Parathyroid adenoma (tissue), 2 donors: Measurements from ENCODE around the gene INO80E.
"Not testable (repeated sequence)": the region's sequence is repeated elsewhere in the genome, so short reads cannot be mapped to it uniquely, and the experiment has no call there.

Experiments used
- H2AFZ ChIP-seq: fragments of 300-600 bp; sonication (generic); one replicate; pipeline ENCODE4 v1.7.0; 2017; ENCODE audit warnings: antibody characterized with exemption, mild to moderate bottlenecking
- H3K27ac ChIP-seq: fragments of 300-600 bp; sonication (generic); one replicate; pipeline ENCODE4 v1.7.0; 2017
- H3K27me3 ChIP-seq: fragments of 300-600 bp; sonication (generic); one replicate; pipeline ENCODE4 v1.7.0; 2017; ENCODE audit warnings: low read length; ENCODE audit not compliant: control insufficient read depth, insufficient read depth
- H3K36me3 ChIP-seq: fragments of 300-600 bp; sonication (generic); one replicate; pipeline ENCODE4 v1.7.0; 2017; ENCODE audit warnings: low read length; ENCODE audit not compliant: control insufficient read depth, insufficient read depth
- H3K4me1 ChIP-seq: fragments of 300-600 bp; sonication (generic); one replicate; pipeline ENCODE4 v1.7.0; 2017; ENCODE audit warnings: control low read depth
- H3K4me2 ChIP-seq: fragments of 300-600 bp; sonication (generic); one replicate; pipeline ENCODE4 v1.7.0; 2017; ENCODE audit warnings: low read length
- H3K4me3 ChIP-seq: fragments of 300-600 bp; sonication (generic); one replicate; pipeline ENCODE4 v1.7.0; 2017; ENCODE audit warnings: low read depth, low read length
- H3K79me2 ChIP-seq: fragments of 300-600 bp; sonication (generic); one replicate; pipeline ENCODE4 v1.7.0; 2017; ENCODE audit warnings: control low read depth
- H3K9ac ChIP-seq: fragments of 300-600 bp; sonication (generic); one replicate; pipeline ENCODE4 v1.7.0; 2017; ENCODE audit warnings: mild to moderate bottlenecking
- H3K9me3 ChIP-seq: fragments of 300-600 bp; sonication (generic); one replicate; pipeline ENCODE4 v1.7.0; 2017; ENCODE audit warnings: low read length; ENCODE audit not compliant: control insufficient read depth
- CTCF ChIP-seq: fragments of 300-600 bp; sonication (generic); IDR thresholded peaks from one replicate; pipeline ENCODE4 v1.7.0; 2017; ENCODE audit warnings: antibody characterized with exemption, mild to moderate bottlenecking
- donor health status: primary hyperparathyroidism.

INO80E gene

GRCh38 chr16:30032083-30032819 lies 36.2 kb downstream of the INO80E start:
- Histone ChIP-seq H3K4me2 (no peak overlapping the region), H3K9ac (no peak overlapping the region), H3K4me3 (no peak overlapping the region), H3K27ac (no peak overlapping the region), H2AFZ (peak overlapping the region; percentile 42), H3K79me2 (no peaks in the 10 kb centered on the region), H3K27me3 (no peaks in the 10 kb centered on the region), H3K36me3 (no peaks in the 10 kb centered on the region), H3K4me1 (peaks cover 15% of the 10 kb centered on the region), H3K9me3 (no peaks in the 10 kb centered on the region)
- peak; percentile 90 for TF ChIP-seq CTCF

- H3K36me3 ChIP-seq = no peaks in the 10 kb centered on the region
- H3K4me3 ChIP-seq = no peak overlapping the region
- no peak overlapping the region for H2AFZ ChIP-seq
- H3K9me3 ChIP-seq = no peaks in the 10 kb centered on the region
- no peak for TF ChIP-seq CTCF
- H3K27ac ChIP-seq = no peak overlapping the region
- no peak overlapping the region for H3K4me2 ChIP-seq
- H3K9ac ChIP-seq = no peak overlapping the region
- no peaks in the 10 kb centered on the region for H3K27me3 ChIP-seq
- H3K79me2 ChIP-seq = no peaks in the 10 kb centered on the region
- peaks cover 11% of the 10 kb centered on the region for H3K4me1 ChIP-seq
Measured at GRCh38 chr16:30033270-30033669, 37.2 kb downstream of the INO80E start.

GRCh38 chr16:30040221-30040620 lies 44.2 kb downstream of the INO80E start:
- Histone ChIP-seq H3K79me2 (no peaks in the 10 kb centered on the region), H3K27me3 (no peaks in the 10 kb centered on the region), H3K9me3 (no peaks in the 10 kb centered on the region), H2AFZ (no peak overlapping the region), H3K4me2 (no peak overlapping the region), H3K4me3 (no peak overlapping the region), H3K36me3 (no peaks in the 10 kb centered on the region), H3K9ac (no peak overlapping the region), H3K4me1 (no peaks in the 10 kb centered on the region), H3K27ac (no peak overlapping the region)
- no peak for TF ChIP-seq CTCF

GRCh38 chr16:30040690-30041089 lies 44.6 kb downstream of the INO80E start:
- H3K27ac ChIP-seq, H3K36me3 ChIP-seq, H3K27me3 ChIP-seq, H3K4me3 ChIP-seq, H3K9me3 ChIP-seq, H3K4me2 ChIP-seq, H3K79me2 ChIP-seq, H3K4me1 ChIP-seq, H3K9ac ChIP-seq, H2AFZ ChIP-seq: not testable (repeated sequence)

- H3K9me3 ChIP-seq = no peaks in the 10 kb centered on the region
- TF ChIP-seq CTCF = peak; percentile 38
Measured at GRCh38 chr16:30041841-30042240, 45.8 kb downstream of the INO80E start.

More at GRCh38 chr16:30041841-30042240, 45.8 kb downstream of the INO80E start:
- H3K36me3 ChIP-seq = no peaks in the 10 kb centered on the region
- H3K4me1 ChIP-seq = no peaks in the 10 kb centered on the region
- H3K4me3 ChIP-seq = no peak overlapping the region
- H3K79me2 ChIP-seq = no peaks in the 10 kb centered on the region
- no peak overlapping the region for H3K9ac ChIP-seq
- H3K27me3 ChIP-seq = no peaks in the 10 kb centered on the region
- H3K4me2 ChIP-seq = no peak overlapping the region
- no peak overlapping the region for H2AFZ ChIP-seq
- no peak overlapping the region for H3K27ac ChIP-seq
